NK-92 treated with Interleukin-12 subunit alpha and Interleukin-12 subunit beta, amount 100 ng/mL, for 24 hours (cell line): Measurements from ENCODE around the gene ANO8.
A peak's percentile ranks its signal among the peaks of the same experiment; 100 is the strongest.
"Not testable (repeated sequence)": the region's sequence is repeated elsewhere in the genome, so short reads cannot be mapped to it uniquely, and the experiment has no call there.

Experiments used
- DNase-seq: peaks from one replicate; lab custom pipeline; 2025; lab: John Stamatoyannopoulos, UW

The ANO8 gene

DNA sequence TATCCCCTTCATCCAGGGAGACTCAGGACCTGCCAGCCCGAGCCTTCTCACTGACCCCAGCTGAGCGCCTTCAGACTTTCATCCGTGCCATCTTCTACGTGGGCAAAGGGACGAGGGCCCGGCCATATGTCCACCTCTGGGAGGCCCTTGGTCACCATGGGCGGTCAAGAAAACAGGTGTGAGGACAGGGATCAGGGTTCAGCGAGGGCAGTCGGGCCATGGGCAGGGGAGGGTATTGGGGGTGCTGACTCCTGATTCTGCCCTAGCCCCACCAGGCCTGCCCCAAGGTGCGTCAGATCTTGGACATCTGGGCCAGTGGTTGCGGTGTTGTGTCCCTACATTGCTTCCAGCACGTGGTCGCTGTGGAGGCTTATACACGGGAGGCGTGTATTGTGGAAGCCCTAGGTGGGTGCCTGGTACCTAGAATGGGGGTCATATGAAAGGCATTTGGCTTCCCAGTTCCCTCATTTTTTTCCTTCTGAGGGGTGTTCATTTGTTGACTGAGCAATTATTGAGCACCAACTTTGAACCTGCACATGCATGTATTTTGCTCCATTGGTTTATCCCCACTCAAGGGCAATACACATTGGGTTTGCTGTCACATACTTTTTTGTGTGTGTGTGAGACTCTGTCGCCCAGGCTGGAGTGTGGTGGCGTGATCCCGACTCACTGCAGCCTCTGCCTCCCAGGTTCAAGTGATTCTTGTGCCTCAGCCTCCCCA lies 49.1 kb downstream of the ANO8 start:
- no peak for DNase-seq

DNA sequence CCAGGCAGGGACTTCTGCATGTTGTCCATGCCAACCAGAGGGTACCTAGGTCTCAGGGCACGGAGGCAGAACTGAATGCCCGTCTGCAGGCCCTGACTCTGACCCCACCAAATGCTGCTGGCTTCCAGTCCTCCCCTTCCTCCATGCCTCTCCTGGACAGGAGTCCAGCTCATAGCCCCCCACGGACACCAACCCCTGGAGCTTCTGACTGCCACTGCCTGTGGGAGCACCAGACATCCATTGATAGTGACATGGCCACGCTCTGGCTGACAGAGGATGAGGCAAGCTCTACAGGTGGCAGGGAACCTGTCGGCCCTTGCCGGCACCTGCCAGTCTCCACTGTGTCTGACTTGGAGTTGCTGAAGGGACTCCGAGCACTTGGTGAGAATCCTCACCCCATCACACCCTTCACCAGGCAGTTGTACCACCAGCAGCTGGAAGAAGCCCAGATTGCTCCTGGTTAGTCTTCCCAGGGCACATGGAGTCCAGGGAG lies 51.1 kb downstream of the ANO8 start:
- no peak for DNase-seq

DNA sequence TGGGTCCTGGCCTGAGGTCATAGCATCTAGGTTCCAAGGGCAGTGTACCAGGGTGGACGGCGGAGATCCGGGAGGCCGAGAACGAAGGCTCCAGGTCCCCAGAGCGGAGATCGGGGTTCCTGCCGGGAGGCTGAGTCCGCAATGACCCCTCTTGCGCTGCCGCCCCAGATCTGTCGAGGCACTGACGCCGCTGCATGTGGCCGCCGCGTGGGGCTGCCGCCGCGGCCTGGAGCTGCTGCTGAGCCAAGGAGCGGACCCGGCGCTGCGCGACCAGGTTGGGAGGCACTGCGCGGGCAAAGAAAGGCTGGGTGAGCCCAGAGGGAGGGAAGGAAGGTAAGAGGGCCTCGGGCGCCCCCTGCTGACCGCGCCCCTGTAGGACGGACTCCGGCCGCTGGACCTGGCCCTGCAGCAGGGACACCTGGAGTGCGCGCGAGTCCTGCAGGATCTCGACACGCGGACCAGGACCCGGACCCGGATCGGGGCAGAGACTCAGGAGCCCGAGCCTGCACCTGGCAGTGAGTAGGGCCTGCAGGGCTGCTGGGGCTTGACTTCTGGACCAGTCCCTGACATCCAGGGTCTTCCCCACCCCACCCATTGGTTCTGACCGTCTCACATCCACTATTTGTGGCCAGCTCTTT lies 52.0 kb downstream of the ANO8 start:
- DNase-seq: peak; percentile 23

DNA sequence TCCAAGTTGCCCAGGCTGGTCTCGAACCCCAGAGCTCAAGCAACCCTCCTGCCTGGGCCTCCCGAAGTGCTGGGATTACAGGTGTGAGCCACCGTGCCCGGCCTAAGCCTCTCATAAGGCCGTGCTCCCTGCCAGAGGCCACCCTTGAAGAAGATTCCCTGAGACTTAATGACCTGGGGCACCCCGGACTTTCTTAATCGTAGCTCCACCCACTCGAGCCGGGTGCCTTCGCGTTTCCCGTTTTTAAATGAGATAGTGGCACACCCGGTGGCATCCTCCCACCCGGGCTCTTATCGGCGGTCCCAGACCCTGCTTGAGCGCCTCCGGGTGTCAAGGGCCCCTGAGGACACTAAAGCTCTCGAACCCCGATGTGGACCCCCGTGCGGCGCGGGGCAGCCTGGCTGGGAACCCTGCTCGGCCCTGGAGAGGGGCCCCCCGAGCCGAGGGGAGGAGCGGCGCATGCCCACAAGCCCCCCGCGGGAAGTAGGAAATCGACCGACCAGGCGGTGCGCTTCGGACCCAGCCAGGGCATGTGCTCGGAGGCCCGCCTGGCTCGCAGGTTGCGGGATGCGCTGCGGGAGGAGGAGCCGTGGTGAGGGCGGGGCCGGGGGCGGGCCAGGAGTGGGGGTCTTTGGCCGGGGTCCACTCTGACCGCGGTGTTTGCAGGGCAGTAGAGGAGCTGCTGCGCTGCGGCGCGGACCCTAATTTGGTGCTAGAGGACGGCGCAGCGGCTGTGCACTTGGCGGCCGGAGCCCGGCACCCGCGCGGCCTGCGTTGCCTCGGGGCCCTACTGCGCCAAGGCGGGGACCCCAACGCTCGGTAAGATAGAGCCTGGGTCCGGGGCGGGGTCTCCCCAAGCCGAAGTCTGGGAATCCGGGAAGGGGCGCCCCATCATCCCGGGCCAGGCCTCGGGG lies 53.0 kb downstream of the ANO8 start, which contains the start of gene ANKLE1:
Gene ANKLE1, plus strand, starts transcription at position 511 of the 914 bp plus-strand sequence. Its CDS starts 20 bp downstream, at position 531.
- no peak for DNase-seq

DNA sequence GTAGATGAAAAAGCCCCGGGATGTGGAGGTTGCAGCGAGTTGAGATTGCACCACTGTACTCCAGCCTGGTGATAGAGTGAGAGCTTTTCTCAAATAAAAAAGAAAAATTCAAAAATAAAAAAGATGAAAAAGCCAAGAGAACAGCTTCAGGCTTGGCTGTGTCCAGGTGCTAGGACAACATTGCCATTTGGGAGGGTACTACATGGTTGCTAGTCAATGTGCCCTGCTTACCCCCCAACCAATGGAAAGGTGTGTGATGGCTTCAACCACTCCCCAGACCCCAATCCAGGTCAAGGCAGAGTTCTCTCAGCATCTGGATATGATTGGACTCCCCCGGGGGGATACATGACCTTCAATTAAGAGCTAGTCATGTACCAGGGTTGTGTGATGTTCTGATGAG lies 55.2 kb downstream of the ANO8 start:
- DNase-seq: no peak

DNA sequence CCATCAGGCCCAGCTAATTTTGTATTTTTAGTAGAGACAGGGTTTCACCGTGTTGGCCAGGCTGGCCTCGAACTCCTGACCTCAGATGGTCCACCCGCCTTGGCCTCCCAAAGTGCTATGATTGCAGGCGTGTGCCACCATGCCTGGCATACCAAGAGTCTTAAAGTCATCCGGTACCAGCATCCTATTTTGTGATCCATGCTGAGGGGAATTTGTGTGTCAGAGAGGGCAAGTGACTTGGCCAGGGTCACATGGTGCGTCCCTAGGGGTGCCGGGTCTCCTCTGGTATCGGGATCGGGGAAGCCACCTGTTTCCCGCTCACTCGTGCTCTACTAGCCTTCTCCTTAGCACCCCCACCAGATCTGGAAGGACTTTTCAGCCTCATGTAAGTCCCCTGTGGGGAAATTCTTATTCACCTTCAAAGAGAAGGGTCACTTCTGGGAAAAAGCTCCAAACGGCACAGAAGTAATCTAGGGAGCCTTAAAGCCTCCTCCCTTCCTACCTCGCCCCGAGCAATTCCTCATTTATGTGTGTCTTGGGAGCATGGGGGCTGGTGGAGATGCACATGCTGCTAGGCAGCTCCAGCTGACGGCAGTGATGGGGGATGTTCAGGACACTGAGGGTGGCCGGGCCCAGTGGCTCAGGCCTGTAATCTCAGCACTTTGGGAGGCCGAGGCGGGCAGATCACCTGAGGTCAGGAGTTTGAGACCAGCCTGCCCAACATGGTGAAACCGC lies 59.0 kb downstream of the ANO8 start:
- DNase-seq: no peak

DNA sequence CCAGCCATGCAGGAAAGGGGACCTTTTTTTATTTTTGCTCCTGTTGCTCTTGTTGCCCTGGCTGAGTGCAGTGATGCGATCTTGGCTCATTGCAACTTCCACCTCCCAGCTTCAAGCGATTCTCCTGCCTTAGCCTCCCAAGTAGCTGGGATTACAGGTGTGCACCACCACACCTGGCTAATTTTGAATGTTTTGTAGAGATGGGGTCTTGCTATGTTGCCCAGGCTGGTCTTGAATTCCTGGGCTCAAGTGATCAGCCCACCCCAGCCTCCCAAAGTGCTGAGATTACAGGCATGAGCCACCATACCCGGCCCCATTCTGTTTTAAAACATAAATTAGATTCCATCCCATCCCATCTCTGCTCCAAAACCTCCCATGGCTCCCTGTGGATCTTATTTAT lies 59.8 kb downstream of the ANO8 start:
- not testable (repeated sequence) for DNase-seq
